OCI-LY1 (cell line): Measurements from ENCODE around the gene DYNLL2.

Experiments used
- H2AFZ ChIP-seq: fragments of 200-600 bp; sonication (generic), shearing (Covaris generic); 2 replicates; pipeline ENCODE4 v1.6.0; 2014; ENCODE audit warnings: antibody characterized with exemption, mild to moderate bottlenecking, low read length
- H3F3A ChIP-seq: fragments of 200-600 bp; sonication (generic), shearing (Covaris generic); 2 replicates; pipeline ENCODE4 v1.6.0; 2014; ENCODE audit warnings: mild to moderate bottlenecking, antibody characterized with exemption, low read length, moderate library complexity; ENCODE audit not compliant: insufficient read depth
- H3K27ac ChIP-seq: fragments of 200-600 bp; sonication (generic); 2 replicates; pipeline ENCODE4 v1.5.1; 2014; ENCODE audit warnings: low read length, mixed run types, mild to moderate bottlenecking, low read depth; ENCODE audit not compliant: poor library complexity, severe bottlenecking
- H3K27me3 ChIP-seq: fragments of 200-600 bp; sonication (generic); 2 replicates; pipeline ENCODE4 v1.6.0; 2014; ENCODE audit warnings: antibody characterized with exemption, mild to moderate bottlenecking, low read length, moderate library complexity; ENCODE audit not compliant: insufficient read depth
- H3K36me3 ChIP-seq: fragments of 200-600 bp; sonication (generic); 2 replicates; pipeline ENCODE4 v1.6.1; 2014; ENCODE audit warnings: mild to moderate bottlenecking, antibody characterized with exemption, low read length, moderate library complexity, mixed read lengths; ENCODE audit not compliant: insufficient read depth
- H3K4me1 ChIP-seq: fragments of 200-600 bp; sonication (generic); 2 replicates; pipeline ENCODE4 v1.5.1; 2014; ENCODE audit warnings: mild to moderate bottlenecking, low read length, moderate library complexity; ENCODE audit not compliant: insufficient read depth, severe bottlenecking
- H3K4me2 ChIP-seq: fragments of 200-600 bp; sonication (generic), shearing (Covaris generic); 2 replicates; pipeline ENCODE4 v1.6.1; 2014; ENCODE audit warnings: low read length
- H3K4me3 ChIP-seq: fragments of 200-600 bp; sonication (generic); 2 replicates; pipeline ENCODE4 v1.5.1; 2014; ENCODE audit warnings: low read length, low read depth, mild to moderate bottlenecking, mixed read lengths; ENCODE audit not compliant: poor library complexity, severe bottlenecking
- H3K79me2 ChIP-seq: fragments of 200-600 bp; shearing (Covaris generic); 2 replicates; pipeline ENCODE4 v1.6.1; 2016; ENCODE audit warnings: mixed run types, low read length, mixed read lengths; ENCODE audit not compliant: insufficient read depth
- H3K9ac ChIP-seq: fragments of 200-600 bp; sonication (generic), shearing (Covaris generic); 2 replicates; pipeline ENCODE4 v1.6.1; 2014; ENCODE audit warnings: mild to moderate bottlenecking, low read length, mixed read lengths
- H3K9me2 ChIP-seq: fragments of 200-600 bp; sonication (generic), shearing (Covaris generic); 2 replicates; pipeline ENCODE4 v1.6.1; 2014; ENCODE audit warnings: low read depth, mild to moderate bottlenecking, low read length, mixed read lengths
- H3K9me3 ChIP-seq: fragments of 200-600 bp; shearing (Covaris generic); 2 replicates; pipeline ENCODE4 v1.6.1; 2014; ENCODE audit warnings: low read length, mixed read lengths
- H4K20me1 ChIP-seq: fragments of 200-600 bp; sonication (generic), shearing (Covaris generic); 2 replicates; pipeline ENCODE4 v1.6.0; 2016; ENCODE audit warnings: mild to moderate bottlenecking, low read length; ENCODE audit not compliant: insufficient read depth
- EZH2 ChIP-seq: fragments of 200-600 bp; sonication (generic), shearing (Covaris generic); IDR thresholded peaks from 2 replicates; pipeline ENCODE4 v1.8.0; 2017; ENCODE audit warnings: borderline replicate concordance, mixed run types, mild to moderate bottlenecking, antibody characterized with exemption, low read length, moderate library complexity, mixed read lengths
- TF ChIP-seq, protein P1 (sequence below): fragments of 200-600 bp; sonication (generic), shearing (Covaris generic); IDR thresholded peaks from 2 replicates; pipeline ENCODE4 v1.5.1; 2017; ENCODE audit warnings: mild to moderate bottlenecking, antibody characterized with exemption, low read length, moderate library complexity, mixed read lengths

DYNLL2 gene

DNA sequence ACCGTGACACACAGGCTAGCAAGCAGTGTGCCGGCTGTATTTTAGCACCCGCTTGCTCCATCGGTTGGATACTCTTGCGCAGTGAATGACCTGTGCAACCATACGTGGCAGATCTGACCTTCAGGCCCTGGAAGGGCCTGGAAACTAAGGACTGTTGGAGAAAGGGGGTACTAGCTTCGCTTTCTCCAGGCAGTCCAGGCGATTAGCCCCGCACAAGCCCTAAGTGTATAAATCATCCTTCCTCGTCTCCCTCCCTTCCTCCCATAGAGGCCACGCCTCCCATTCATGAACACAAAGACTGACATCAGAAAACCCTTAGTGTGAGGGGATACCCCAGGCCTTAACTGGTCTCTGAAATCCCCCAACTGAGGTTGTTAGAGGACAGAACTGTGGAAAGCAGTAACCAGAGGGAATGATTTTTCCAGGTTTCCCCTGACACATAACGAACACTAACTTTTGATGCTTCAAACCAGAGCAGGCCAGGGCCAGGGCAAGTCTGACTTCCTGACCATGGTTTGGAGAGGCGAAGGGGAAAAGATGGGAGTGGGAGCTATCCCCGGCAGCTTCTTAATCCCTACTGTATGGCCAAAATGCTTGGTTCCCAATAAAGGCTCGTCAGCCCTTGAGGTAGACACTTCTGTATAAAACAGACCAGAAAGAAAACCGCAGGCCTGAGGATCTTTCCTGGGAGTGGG, 1.4 kb upstream of the DYNLL2 start:
- TF ChIP-seq, protein P1, sequence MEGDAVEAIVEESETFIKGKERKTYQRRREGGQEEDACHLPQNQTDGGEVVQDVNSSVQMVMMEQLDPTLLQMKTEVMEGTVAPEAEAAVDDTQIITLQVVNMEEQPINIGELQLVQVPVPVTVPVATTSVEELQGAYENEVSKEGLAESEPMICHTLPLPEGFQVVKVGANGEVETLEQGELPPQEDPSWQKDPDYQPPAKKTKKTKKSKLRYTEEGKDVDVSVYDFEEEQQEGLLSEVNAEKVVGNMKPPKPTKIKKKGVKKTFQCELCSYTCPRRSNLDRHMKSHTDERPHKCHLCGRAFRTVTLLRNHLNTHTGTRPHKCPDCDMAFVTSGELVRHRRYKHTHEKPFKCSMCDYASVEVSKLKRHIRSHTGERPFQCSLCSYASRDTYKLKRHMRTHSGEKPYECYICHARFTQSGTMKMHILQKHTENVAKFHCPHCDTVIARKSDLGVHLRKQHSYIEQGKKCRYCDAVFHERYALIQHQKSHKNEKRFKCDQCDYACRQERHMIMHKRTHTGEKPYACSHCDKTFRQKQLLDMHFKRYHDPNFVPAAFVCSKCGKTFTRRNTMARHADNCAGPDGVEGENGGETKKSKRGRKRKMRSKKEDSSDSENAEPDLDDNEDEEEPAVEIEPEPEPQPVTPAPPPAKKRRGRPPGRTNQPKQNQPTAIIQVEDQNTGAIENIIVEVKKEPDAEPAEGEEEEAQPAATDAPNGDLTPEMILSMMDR, result no peak
- TF ChIP-seq EZH2, result no peak
- H3K27ac ChIP-seq, result no peak overlapping the region
- peaks cover 20% of the 10 kb centered on the region for H3K4me1 ChIP-seq
- H3F3A ChIP-seq, result no peaks in the 10 kb centered on the region
- H4K20me1 ChIP-seq, result no peaks in the 10 kb centered on the region
- no peak overlapping the region for H3K4me2 ChIP-seq
- no peak overlapping the region for H2AFZ ChIP-seq
- H3K9me3 ChIP-seq, result no peaks in the 10 kb centered on the region
- no peak overlapping the region for H3K9ac ChIP-seq
- H3K36me3 ChIP-seq, result peaks cover 19% of the 10 kb centered on the region
- H3K9me2 ChIP-seq, result no peaks in the 10 kb centered on the region
- H3K79me2 ChIP-seq, result peaks cover 27% of the 10 kb centered on the region
- H3K4me3 ChIP-seq, result no peak overlapping the region
- no peaks in the 10 kb centered on the region; the same call in 1 of the 2 replicates for H3K27me3 ChIP-seq

DNA sequence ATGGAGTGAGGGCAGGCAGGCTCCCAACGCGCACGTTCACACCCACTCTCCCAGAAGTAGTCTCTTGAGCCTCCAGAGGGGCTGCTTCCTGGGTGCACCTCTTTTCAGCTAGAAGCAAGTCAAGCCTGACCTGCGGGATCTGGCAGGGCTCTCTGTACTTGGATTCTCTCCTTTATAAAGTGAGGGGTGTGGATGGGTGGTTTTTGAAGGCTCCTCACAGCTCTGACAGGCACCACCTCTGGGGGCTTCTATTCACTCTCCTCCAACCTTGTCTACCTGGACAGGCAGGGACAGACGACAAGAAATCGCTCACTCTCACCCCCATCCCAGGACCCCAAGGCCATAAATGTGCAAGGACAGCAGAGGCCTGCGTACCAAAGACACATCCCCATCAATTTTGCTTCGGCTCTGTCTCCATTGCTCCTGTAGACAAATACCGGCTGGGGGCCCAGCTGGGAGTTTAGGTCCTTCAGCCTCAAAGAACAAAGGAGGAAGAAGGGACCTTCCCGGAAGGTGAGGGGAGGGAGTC, 814 bp upstream of the DYNLL2 start:
- H3K4me3 ChIP-seq, result peak overlapping the region; percentile 55
- peaks cover 25% of the 10 kb centered on the region for H3K36me3 ChIP-seq
- peak overlapping the region; percentile 58; the same call in 1 of the 2 replicates for H3K9ac ChIP-seq
- H3K4me1 ChIP-seq, result peaks cover 20% of the 10 kb centered on the region
- H3K27me3 ChIP-seq, result no peaks in the 10 kb centered on the region; the same call in 1 of the 2 replicates
- H3K9me3 ChIP-seq, result no peaks in the 10 kb centered on the region
- peak overlapping the region; percentile 74 for H3K4me2 ChIP-seq
- peak overlapping the region; percentile 99 for H2AFZ ChIP-seq
- H4K20me1 ChIP-seq, result no peaks in the 10 kb centered on the region
- H3K79me2 ChIP-seq, result peaks cover 27% of the 10 kb centered on the region
- H3K27ac ChIP-seq, result no peak overlapping the region
- TF ChIP-seq, protein P1, result no peak
- TF ChIP-seq EZH2, result no peak
- no peaks in the 10 kb centered on the region for H3F3A ChIP-seq
- H3K9me2 ChIP-seq, result no peaks in the 10 kb centered on the region

DNA sequence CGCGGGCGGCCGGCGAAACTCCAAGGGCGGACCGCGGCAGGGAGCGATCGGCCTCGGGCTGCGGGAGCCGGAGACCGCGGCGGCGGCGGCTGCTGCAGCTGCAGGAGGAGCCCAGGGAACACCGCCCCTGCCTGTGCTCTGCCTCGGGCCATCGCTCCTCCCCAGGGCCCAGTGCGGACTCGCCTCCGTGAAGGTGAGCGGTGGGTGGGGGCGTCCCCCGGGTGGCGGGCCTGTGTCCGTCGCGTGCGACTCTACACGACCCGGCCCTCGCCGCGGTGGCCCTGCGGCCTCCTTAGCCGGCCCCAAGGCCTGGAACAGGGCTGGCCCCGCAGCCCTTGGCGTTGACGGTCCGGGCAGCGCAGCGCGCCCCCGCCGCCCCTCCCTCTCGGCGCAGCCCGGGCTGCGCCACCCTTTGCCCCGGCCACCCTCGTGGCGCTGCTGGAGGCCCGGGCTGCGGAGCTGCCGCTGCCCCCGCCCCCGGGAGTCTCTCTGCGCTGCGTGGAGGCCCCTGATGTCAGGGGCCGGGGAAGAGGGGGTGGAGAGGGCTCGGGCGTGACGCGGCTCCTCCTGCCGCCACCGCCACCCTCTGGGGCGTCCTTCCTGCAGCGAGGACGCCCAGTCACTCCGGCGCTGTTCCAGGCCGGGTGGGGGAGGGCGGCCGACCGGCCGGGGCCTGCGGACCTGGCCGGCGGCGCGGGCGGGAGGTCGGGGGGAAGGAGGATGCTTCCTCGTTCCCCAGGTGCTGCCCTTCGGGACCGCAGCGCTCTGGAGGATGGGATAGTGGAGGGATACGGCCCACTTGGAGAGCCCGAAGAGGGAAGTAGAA, 485 bp downstream of the DYNLL2 start:
- Histone ChIP-seq H4K20me1 (no peaks in the 10 kb centered on the region), H3K4me3 (peak overlapping the region; percentile 97), H3K9ac (peak overlapping the region; percentile 87), H3F3A (no peaks in the 10 kb centered on the region), H3K9me3 (no peaks in the 10 kb centered on the region), H3K27me3 (no peaks in the 10 kb centered on the region; the same call in 1 of the 2 replicates), H3K4me1 (peaks cover 20% of the 10 kb centered on the region), H3K27ac (peak overlapping the region; percentile 13), H3K79me2 (peaks cover 30% of the 10 kb centered on the region), H2AFZ (no peak overlapping the region), H3K4me2 (peak overlapping the region; percentile 88), H3K9me2 (no peaks in the 10 kb centered on the region), H3K36me3 (peaks cover 38% of the 10 kb centered on the region)
- TF ChIP-seq, protein P1, result no peak
- TF ChIP-seq EZH2, result no peak
